NCI-H128 (cell line): ENCODE measurements around the gene DHX32.

ENCODE experiments used
- DNase-seq: peaks from one replicate; lab custom pipeline; 2025; ENCODE audit not compliant: unreplicated experiment; lab: John Stamatoyannopoulos, UW

Gene DHX32

GRCh38 chr10:125850766-125851731 lies 30.0 kb downstream of the DHX32 start:
- no peak for DNase-seq

GRCh38 chr10:125849448-125849847 lies 31.6 kb downstream of the DHX32 start:
- no peak for DNase-seq

GRCh38 chr10:125848857-125849256 lies 32.2 kb downstream of the DHX32 start:
- no peak for DNase-seq

GRCh38 chr10:125848371-125848770 lies 32.7 kb downstream of the DHX32 start:
- DNase-seq: no peak

- DNase-seq: no peak
These were observed 34.2 kb downstream of the DHX32 start for GRCh38 chr10:125846894-125847293.

- DNase-seq: no peak
These were observed 35.5 kb downstream of the DHX32 start for GRCh38 chr10:125845617-125846016.

GRCh38 chr10:125844751-125845221 lies 36.3 kb downstream of the DHX32 start:
- no peak for DNase-seq

- no peak for DNase-seq
These were observed 37.3 kb downstream of the DHX32 start for GRCh38 chr10:125843603-125844329.

- no peak for DNase-seq
These were observed 40.1 kb downstream of the DHX32 start for GRCh38 chr10:125840955-125841354.

GRCh38 chr10:125840406-125840805 lies 40.7 kb downstream of the DHX32 start:
- DNase-seq: no peak

GRCh38 chr10:125838802-125839575 lies 42.1 kb downstream of the DHX32 start:
- no peak for DNase-seq

- no peak for DNase-seq
These were observed 44.3 kb downstream of the DHX32 start for GRCh38 chr10:125836746-125837145.

- DNase-seq: no peak
These were observed 52.8 kb downstream of the DHX32 start for GRCh38 chr10:125828311-125828710.

GRCh38 chr10:125827133-125827532 lies 54.0 kb downstream of the DHX32 start:
- DNase-seq: no peak

- DNase-seq: no peak
These were observed 56.4 kb downstream of the DHX32 start for GRCh38 chr10:125824736-125825135.

GRCh38 chr10:125823663-125824251 lies 57.3 kb downstream of the DHX32 start:
- no peak for DNase-seq

- DNase-seq: peak; percentile 65
These were observed 58.0 kb downstream of the DHX32 start, which contains the start of the genes BCCIP and UROS for GRCh38 chr10:125822878-125823662. BCCIP (plus strand) TSS chr10:125823546; CDS start chr10:125823558, 12 bp downstream. UROS (minus strand) TSS chr10:125823258; CDS start chr10:125816499, 6,759 bp downstream.

GRCh38 chr10:125820701-125821100 lies 60.4 kb downstream of the DHX32 start:
- DNase-seq: no peak

- no peak for DNase-seq
These were observed 63.6 kb downstream of the DHX32 start for GRCh38 chr10:125817337-125817946.
